NCI-H748 (cell line): ENCODE measurements around the gene TPPP2.

Experiments used
- DNase-seq: peaks from one replicate; lab custom pipeline; 2025; ENCODE audit not compliant: unreplicated experiment; lab: John Stamatoyannopoulos, UW

Gene TPPP2

GRCh38 chr14:21016413-21017190, 13.4 kb upstream of the TPPP2 start:
- no peak for DNase-seq

- DNase-seq: no peak
Measured at GRCh38 chr14:21017528-21018245, 12.3 kb upstream of the TPPP2 start.

- DNase-seq: no peak
Measured at GRCh38 chr14:21018286-21018685, 11.7 kb upstream of the TPPP2 start.

DNA sequence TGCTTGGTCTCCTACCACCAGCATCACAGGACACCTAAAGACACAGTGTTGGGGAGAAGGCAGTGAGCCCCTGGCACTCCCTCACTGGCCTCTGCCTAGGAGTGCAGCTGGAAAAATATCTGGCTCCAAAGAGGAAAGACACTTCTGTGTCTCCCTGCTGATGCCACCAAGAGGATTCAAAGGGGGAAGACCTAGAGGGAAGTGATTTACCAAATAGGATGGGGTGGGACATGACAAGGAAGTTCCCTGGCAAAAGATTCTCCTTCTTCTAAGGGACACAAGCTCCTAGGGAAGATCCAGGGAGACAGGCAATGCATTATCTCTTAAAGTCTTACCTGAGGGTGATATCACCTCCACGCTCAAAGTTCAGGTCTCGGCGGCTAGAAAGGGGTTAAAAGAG, 11.2 kb upstream of the TPPP2 start:
- DNase-seq: no peak

- DNase-seq: no peak
Measured at GRCh38 chr14:21019366-21019765, 10.7 kb upstream of the TPPP2 start.

DNA sequence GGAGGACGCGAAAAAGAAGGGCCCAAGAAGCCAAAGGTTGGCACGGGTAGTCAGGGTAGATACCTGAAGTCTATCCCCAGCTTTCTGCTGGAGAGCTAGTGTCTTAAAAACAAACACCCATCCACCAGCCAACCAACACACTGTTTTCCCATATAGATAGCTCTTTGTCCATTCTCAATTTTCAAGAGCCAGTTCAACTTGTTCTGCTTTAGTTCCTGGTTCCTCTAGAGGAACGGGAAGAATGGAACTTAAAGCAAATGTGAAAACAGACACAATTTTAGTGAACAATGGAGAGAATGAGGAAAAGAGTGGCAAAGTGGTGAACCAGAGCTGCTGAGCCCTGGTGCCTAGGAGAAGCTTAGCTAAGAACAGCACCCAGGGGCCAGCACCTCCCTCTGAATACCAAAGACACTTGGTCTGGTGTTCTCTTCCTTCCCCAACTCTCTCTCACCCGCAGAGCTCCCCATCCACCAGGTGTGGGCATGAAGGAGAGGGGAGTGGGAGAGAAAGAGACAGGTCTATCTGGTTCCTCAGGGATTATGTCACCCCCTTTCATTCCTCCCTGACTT, 9.0 kb upstream of the TPPP2 start:
- DNase-seq: no peak

- DNase-seq: no peak
Measured at GRCh38 chr14:21022686-21023085, 7.3 kb upstream of the TPPP2 start.

DNA sequence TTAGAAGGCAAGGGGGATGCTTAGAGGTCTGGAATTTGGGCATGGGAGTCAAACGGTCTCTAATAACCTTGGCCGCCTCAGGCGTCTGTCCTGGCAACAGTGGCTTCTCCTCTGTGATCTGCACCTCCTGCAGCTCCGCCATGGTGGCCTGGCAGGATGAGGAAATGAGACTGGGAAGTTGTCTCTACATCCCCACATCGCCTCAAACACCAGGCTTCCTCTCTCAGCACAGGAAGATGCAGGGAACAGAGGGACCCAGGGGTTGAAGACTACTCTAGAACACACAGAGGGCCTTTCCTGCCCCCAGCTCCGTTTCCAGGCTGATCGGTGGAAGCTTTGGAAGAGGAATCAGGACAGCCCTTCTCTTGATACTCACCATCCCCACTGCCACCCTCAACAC, 6.8 kb upstream of the TPPP2 start:
- no peak for DNase-seq

GRCh38 chr14:21023817-21024584, 6.0 kb upstream of the TPPP2 start:
- no peak for DNase-seq

DNA sequence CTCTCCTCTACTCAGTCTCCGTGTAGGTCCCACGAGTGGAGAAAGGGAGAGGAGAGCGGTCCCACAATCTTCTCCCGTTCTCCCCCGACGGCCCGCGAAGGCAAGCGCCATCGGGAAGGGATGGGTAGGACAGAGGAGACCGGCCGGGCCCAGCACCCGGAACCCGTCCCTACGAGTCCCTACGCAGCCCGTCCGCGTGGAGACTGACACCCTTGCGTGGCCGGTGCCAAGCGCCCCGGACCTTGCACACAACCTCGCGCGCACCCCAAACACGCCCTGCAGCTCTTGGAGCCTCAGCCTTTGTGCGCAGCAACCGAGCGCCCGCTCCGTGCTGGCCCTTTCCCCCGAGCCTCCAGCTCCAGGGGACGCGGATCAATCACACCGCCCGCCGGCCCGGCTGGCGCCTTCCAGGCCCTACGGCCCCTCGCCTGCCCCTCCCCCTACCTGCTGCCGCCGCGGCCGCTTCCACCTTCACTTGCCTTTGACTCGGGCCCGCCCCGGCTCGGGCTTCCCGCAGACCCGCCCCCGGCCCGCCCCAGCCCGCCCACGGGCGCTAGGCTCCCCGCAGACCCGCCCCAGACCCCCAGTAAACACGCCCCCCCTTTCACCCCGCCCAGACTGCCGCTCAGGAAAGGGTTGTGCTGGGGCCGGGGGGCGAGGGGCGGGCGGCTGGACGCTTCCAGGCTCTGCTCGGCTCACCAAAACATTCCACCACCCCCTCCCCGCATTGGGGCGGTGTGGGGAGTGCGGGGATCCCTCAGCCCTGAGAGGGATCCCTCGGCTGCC, 5.2 kb upstream of the TPPP2 start, which contains the start of gene NDRG2:
TSS of gene NDRG2 (minus strand) at position 477 of the 786 bp plus-strand sequence. CDS start 1,746 bp downstream, outside the sequence.
- peak; percentile 77 for DNase-seq

- peak; percentile 23 for DNase-seq
Measured at GRCh38 chr14:21025371-21026273, 4.4 kb upstream of the TPPP2 start.

- DNase-seq: no peak
Measured at GRCh38 chr14:21026274-21026987, 3.6 kb upstream of the TPPP2 start.

DNA sequence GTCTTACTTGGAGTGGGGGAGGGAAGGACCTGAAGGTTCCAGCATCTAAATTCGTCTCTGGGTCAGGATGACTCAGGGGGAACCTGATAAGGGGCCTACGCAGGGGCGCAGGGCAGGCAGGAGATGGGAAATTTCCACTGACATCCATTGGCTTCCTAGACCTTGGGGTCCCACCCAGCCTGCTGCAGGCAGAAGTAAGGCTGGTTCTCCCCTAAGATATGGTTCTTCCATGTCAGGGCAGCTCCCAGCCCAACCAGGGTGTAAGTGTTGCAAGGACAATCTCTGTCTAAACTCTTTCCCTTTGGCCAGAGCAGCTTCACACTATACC, 3.1 kb upstream of the TPPP2 start:
- no peak for DNase-seq

- no peak for DNase-seq
Measured at GRCh38 chr14:21030531-21030930, 514 bp downstream of the TPPP2 start.

DNA sequence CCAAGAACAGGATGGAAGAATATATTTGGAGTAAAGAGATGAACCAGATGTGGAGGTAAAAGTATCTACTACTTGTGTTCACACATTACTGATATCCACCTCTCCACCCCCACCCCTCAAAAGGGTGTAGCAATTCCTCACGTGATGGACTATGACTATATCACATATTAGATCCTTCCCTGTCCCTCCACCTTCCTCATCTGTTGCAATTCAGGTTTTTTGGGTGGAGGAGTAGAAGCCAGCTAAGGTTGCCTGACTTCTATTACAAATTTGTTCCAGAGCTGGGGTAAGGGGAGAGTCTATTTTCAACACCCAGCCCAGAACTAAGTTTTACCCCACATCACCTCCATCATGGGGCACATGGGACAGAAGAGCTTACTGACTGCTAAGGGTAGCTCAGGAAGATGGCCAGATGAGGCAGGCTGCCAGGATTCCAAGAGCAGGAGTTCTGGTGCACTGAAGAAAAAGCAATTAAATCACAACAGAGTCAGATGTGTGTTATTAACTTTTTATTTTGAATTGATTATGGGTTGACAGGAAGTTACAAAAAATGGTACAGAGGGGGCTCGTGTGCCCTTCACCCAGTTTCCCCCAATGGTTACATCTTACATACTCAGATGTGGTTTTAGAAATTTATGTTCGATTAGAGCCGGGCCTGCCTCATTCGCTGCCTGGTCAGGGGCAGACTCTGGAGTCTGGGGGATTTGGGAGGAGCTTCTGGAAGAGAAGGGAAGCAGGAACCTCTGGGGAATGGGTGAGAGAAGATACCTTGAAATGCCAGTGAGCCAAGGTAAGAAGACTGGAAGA, 2.5 kb downstream of the TPPP2 start:
- no peak for DNase-seq

DNA sequence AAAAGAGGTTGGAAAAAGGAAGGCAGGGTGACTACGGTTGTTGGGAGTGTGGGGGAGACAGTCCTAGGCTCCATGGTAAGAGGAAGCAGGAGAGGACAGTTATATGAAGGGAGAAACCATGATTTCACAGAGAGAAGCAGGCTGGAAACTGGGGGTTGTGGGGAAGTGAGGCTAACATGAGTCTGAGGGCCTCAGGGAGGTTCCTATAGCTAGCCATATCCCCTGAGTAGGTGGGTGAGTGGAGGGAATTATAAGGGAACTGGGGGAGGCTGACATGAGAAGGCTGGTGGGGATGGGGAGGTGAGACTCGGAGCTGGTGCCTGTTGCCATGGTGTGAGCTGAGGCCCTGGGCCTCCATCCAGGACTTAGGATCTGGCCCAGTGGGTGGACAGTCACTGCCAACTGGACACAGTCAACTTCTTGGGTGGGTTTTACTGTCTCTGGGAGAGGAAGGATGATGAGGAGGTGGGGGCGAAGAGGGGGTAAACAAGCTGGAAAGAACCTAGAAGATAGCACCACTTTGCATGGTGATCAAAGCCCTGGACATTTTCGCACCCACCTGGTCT, 3.2 kb downstream of the TPPP2 start:
- no peak for DNase-seq

GRCh38 chr14:21034707-21035106, 4.7 kb downstream of the TPPP2 start, which contains the start of gene RNASE13:
TSS of gene RNASE13 (minus strand) at chr14:21034807. CDS start at chr14:21034288, 519 bp downstream.
- DNase-seq: no peak

DNA sequence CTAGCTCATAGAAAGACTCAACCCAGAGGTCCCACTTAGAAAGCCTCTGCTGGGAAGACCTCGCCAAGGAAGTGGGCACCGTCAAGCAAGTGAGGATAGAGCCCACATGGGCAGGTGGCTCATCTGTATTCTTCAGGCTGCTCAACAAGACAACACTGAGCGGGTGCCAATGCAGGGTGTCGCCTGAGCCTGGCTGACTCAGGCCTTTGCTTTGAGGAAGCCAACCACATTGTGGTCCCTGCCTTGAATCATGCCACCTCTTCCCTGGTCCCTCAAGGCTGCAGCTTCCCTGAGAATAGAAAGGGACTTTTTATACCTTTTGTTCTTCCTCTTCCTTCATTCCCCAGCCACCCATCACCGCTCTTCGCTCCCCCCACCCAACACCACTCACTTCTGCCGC, 6.7 kb downstream of the TPPP2 start:
- no peak for DNase-seq
